Common myeloid progenitor, CD34-positive (primary cell): Measurements from ENCODE around the gene ZFP69.
"Not testable (repeated sequence)": the region's sequence is repeated elsewhere in the genome, so short reads cannot be mapped to it uniquely, and the experiment has no call there.

Source experiments
- CTCF ChIA-PET: fragments of 350-600 bp; sonication (Branson Sonifier 250); formaldehyde crosslinking; loops from one replicate; lab custom pipeline; 2021; ENCODE audit warnings: antibody characterized with exemption; lab: Charles Lee
- POLR2A ChIA-PET: fragments of 350-600 bp; sonication (Branson Sonifier 250); formaldehyde crosslinking; loops from one replicate; lab custom pipeline; 2021; ENCODE audit warnings: antibody characterized with exemption; lab: Charles Lee
- DNase-seq, 3 donors: peaks; one replicate each; pipeline versions ENCODE4 v3.0.0 to v3.0.0-alpha.2; 2013
- H3K27ac ChIP-seq, 2 experiments: 1 replicate in 1 of 2; 2 replicates in 1 of 2; pipeline ENCODE4 v1.7.0; 2013; ENCODE audit warnings: inconsistent platforms in 2 of 2, low read length in 2 of 2, mild to moderate bottlenecking in 2 of 2, low read depth in 1 of 2, moderate library complexity in 1 of 2; ENCODE audit not compliant: severe bottlenecking in 2 of 2, insufficient read depth in 1 of 2, poor library complexity in 1 of 2
- H3K27me3 ChIP-seq, 5 experiments: replicated peaks in 2 of 5; 1 replicate in 3 of 5; 2 replicates in 2 of 5; pipeline versions ENCODE4 v1.6.1 to v1.7.0; 2013; ENCODE audit warnings: low read length in 4 of 5, mild to moderate bottlenecking in 2 of 5, moderate library complexity in 2 of 5, inconsistent platforms in 1 of 5; ENCODE audit not compliant: insufficient read depth in 5 of 5, control insufficient read depth in 4 of 5
- H3K36me3 ChIP-seq, 4 experiments: 1 replicate in 2 of 4; 2 replicates in 2 of 4; pipeline versions ENCODE4 v1.6.1 to v1.7.0; 2013; ENCODE audit warnings: low read length in 3 of 4, control low read depth in 1 of 4, mild to moderate bottlenecking in 1 of 4; ENCODE audit not compliant: control insufficient read depth in 4 of 4, insufficient read depth in 4 of 4
- H3K4me1 ChIP-seq, 4 experiments: 1 replicate in 3 of 4; 2 replicates in 1 of 4; pipeline versions ENCODE4 v1.6.1 to v1.7.1; 2013; ENCODE audit warnings: low read length in 3 of 4, mild to moderate bottlenecking in 3 of 4, control low read depth in 1 of 4, inconsistent platforms in 1 of 4, moderate library complexity in 1 of 4; ENCODE audit not compliant: control insufficient read depth in 4 of 4, insufficient read depth in 4 of 4; ENCODE audit errors: control extremely low read depth in 1 of 4
- H3K4me3 ChIP-seq, 7 experiments: 1 replicate in 4 of 7; 2 replicates in 3 of 7; pipeline versions ENCODE4 v1.5.1 to v1.7.0; 2013; ENCODE audit warnings: mild to moderate bottlenecking in 7 of 7, low read length in 6 of 7, moderate library complexity in 6 of 7, inconsistent platforms in 2 of 7, low read depth in 2 of 7, control low read depth in 1 of 7; ENCODE audit not compliant: insufficient read depth in 4 of 7, control insufficient read depth in 1 of 7; ENCODE audit errors: extremely low read depth in 1 of 7
- H3K9me3 ChIP-seq, 5 experiments: 1 replicate in 4 of 5; 2 replicates in 1 of 5; pipeline versions ENCODE4 v1.6.1 to v1.7.1; 2013; ENCODE audit warnings: low read length in 4 of 5, mild to moderate bottlenecking in 2 of 5, inconsistent platforms in 1 of 5, low read depth in 1 of 5, moderate library complexity in 1 of 5; ENCODE audit not compliant: control insufficient read depth in 4 of 5, insufficient read depth in 2 of 5; ENCODE audit errors: control extremely low read depth in 1 of 5
- WGBS: methylation state at CpG from one replicate; pipeline ENCODE4 v1.1.5; 2013; ENCODE audit not compliant: insufficient coverage; 5-methylcytosine and 5-hydroxymethylcytosine counted together

ZFP69 gene

GRCh38 chr1:40502651-40503050 lies 25.6 kb downstream of the ZFP69 start:
- peaks cover 3 to 33% (median 7%) of the 10 kb centered on the region in 4 experiments for H3K36me3 ChIP-seq
- H3K27me3 ChIP-seq, H3K4me3 ChIP-seq, POLR2A ChIA-PET, H3K27ac ChIP-seq, H3K4me1 ChIP-seq: not testable (repeated sequence)
- DNase-seq = peak in 2 of 3 donors; percentile 17 to 24
- no CpG with 5 or more reads among the region's 4 CpGs for WGBS
- CTCF ChIA-PET = interaction anchor here (1.9 to 2.6 kb wide), 2 partner anchors 15 to 24 kb away, joined by 6 to 8 read pairs; no protein-coding TSS in a partner anchor
- H3K9me3 ChIP-seq = peaks cover 5 to 64% (median 43%) of the 10 kb centered on the region in 5 experiments

- peaks cover 0 to 20% (median 7%) of the 10 kb centered on the region in 4 experiments for H3K36me3 ChIP-seq
- ChIA-PET CTCF (interaction anchor here (0.9 to 1.8 kb wide), 2 partner anchors 8 to 24 kb away, joined by 3 to 4 read pairs; no protein-coding TSS in a partner anchor), POLR2A (no interaction called here)
- H3K27me3 ChIP-seq = no peaks in the 10 kb centered on the region
- H3K4me1 ChIP-seq = peaks cover 2 to 14% (median 8%) of the 10 kb centered on the region in 4 experiments
- peak overlapping the region in 1 of 2 experiments; percentile 66 for H3K27ac ChIP-seq
- peak overlapping the region; percentile 48 to 89 (median 75) for H3K4me3 ChIP-seq
- WGBS = 21% methylated on average over 2 of the region's 6 CpGs
- peaks cover 5 to 40% (median 20%) of the 10 kb centered on the region in 5 experiments for H3K9me3 ChIP-seq
- peak in 1 of 3 donors; percentile 31 for DNase-seq
Observed at GRCh38 chr1:40507973-40508372, 30.9 kb downstream of the ZFP69 start.

- Histone ChIP-seq H3K27me3 (no peaks in the 10 kb centered on the region), H3K36me3 (peaks cover 0 to 18% (median 5%) of the 10 kb centered on the region in 4 experiments), H3K4me3 (peak within 1 kb of the TSS; percentile 48 to 89 (median 75)), H3K9me3 (peaks cover 6 to 37% (median 19%) of the 10 kb centered on the region in 5 experiments), H3K4me1 (peaks cover 2 to 14% (median 8%) of the 10 kb centered on the region in 4 experiments), H3K27ac (peak within 1 kb of the TSS in 1 of 2 experiments; percentile 66)
- peak; percentile 63 to 85 (median 73) for DNase-seq
- ChIA-PET POLR2A (no interaction called here), CTCF (interaction anchor here (0.9 to 1.8 kb wide), 3 partner anchors 9 to 24 kb away, joined by 3 to 4 read pairs (median 3); no protein-coding TSS in a partner anchor)
- under 1% methylated on average over 74 of the region's 76 CpGs for WGBS
Observed at GRCh38 chr1:40508375-40509341, 31.6 kb downstream of the ZFP69 start, which contains the start of gene EXO5. TSS of gene EXO5 (plus strand) at chr1:40508767. CDS start at chr1:40514545, 5,778 bp downstream.

- H3K4me1 ChIP-seq = no peaks in the 10 kb centered on the region
- peaks cover 4 to 14% (median 9%) of the 10 kb centered on the region in 4 experiments for H3K36me3 ChIP-seq
- ChIA-PET CTCF (no interaction called here), POLR2A (interaction anchor here (0.6 kb wide), 1 partner anchor 24 kb away, joined by 3 read pairs; no protein-coding TSS in a partner anchor)
- no peak overlapping the region for H3K27ac ChIP-seq
- DNase-seq = no peak
- H3K4me3 ChIP-seq = no peak overlapping the region
- no CpG with 5 or more reads among the region's 2 CpGs for WGBS
- peaks cover 8 to 67% (median 42%) of the 10 kb centered on the region in 5 experiments for H3K9me3 ChIP-seq
- no peaks in the 10 kb centered on the region for H3K27me3 ChIP-seq
Observed at GRCh38 chr1:40519517-40519916, 42.4 kb downstream of the ZFP69 start.

GRCh38 chr1:40530735-40531380 lies 53.8 kb downstream of the ZFP69 start:
- DNase-seq = no peak
- H3K4me3 ChIP-seq = peak overlapping the region in 6 of 7 experiments; percentile 85 to 96 (median 90)
- peaks cover 4 to 21% (median 17%) of the 10 kb centered on the region in 4 experiments for H3K4me1 ChIP-seq
- POLR2A ChIA-PET = no interaction called here
- whole genome bisulfite sequencing = 44% methylated on average over 2 of the region's 5 CpGs
- H3K27me3 ChIP-seq = no peaks in the 10 kb centered on the region
- peaks cover 3 to 7% (median 5%) of the 10 kb centered on the region in 4 experiments for H3K36me3 ChIP-seq
- peaks cover 0 to 6% (median 5%) of the 10 kb centered on the region in 5 experiments for H3K9me3 ChIP-seq
- peak overlapping the region; percentile 77 to 88 for H3K27ac ChIP-seq
- CTCF ChIA-PET = interaction anchor here (1.4 to 3.3 kb wide), 3 partner anchors 17 to 92 kb away, joined by 3 to 14 read pairs (median 3); no protein-coding TSS in a partner anchor

- ChIA-PET POLR2A (interaction anchor here (0.6 to 0.7 kb wide), 2 partner anchors 49 to 79 kb away, joined by 4 to 7 read pairs; no protein-coding TSS in a partner anchor), CTCF (interaction anchor here (0.7 to 3.3 kb wide), 9 partner anchors 13 to 441 kb away, joined by 3 to 14 read pairs (median 4); partner anchors contain the start of gene EXO5)
- Histone ChIP-seq H3K4me3 (peak within 1 kb of the TSS; percentile 81 to 96 (median 88)), H3K27ac (peak within 1 kb of the TSS; percentile 77 to 88), H3K4me1 (peaks cover 4 to 21% (median 17%) of the 10 kb centered on the region in 4 experiments), H3K36me3 (peaks cover 3 to 7% (median 5%) of the 10 kb centered on the region in 4 experiments), H3K9me3 (peaks cover 0 to 6% (median 0%) of the 10 kb centered on the region in 5 experiments), H3K27me3 (no peaks in the 10 kb centered on the region)
- DNase-seq = peak; percentile 92 to 94 (median 94)
- WGBS = 0% methylated on average over 33 of the region's 35 CpGs
Observed at GRCh38 chr1:40531381-40532061, 54.4 kb downstream of the ZFP69 start, which contains the start of gene ZNF684. TSS of gene ZNF684 (plus strand) at chr1:40531637. CDS start at chr1:40533167, 1,530 bp downstream.
